Epidermal melanocyte (primary cell): ENCODE results near the gene RPL36A.
A peak's percentile ranks its signal among the peaks of the same experiment; 100 is the strongest.

Experiments
- DNase-seq: peaks from one replicate; pipeline ENCODE4 v3.0.0; 2011; ENCODE audit warnings: low spot score; ENCODE audit not compliant: insufficient read length

RPL36A gene

GRCh38 chrX:101393530-101394305, 2.9 kb downstream of the RPL36A start:
- DNase-seq: no peak

DNA sequence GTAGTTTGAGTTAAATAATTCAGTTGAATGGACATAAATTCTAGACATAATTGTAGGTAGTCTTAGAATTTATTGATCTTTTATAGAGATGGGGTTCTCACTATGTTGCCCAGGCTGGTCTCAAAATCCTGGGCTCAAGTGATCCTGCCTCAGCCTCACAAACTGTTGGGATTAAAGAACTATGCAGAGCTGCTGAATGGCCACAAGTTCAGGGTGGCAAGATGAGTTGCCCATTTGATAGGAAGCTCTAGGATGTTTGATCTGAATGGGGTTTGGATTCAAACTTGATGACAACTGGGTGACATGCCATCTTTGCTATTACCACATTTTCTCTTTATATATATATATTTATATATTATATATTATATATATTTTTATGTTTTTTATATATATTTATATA, 3.6 kb downstream of the RPL36A start:
- DNase-seq: no peak

DNA sequence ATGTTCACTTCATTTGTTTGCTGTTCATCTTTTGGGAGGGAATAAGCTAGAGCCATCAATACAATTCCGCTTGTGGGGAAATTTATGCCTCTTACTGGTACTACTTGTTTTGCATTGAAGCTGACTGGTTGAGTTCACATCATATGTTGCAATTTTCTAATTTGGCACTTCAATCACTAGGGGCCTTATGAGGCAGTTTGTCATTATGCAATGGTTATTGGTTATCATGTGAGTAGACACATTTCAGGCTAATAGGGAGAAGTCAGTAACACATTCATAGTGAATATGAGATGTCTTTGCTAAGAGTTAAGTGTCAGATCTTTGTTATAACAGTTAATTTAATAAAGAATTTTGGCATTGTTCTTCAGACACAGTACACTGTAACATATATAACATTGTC, 5.0 kb downstream of the RPL36A start:
- no peak for DNase-seq

DNA sequence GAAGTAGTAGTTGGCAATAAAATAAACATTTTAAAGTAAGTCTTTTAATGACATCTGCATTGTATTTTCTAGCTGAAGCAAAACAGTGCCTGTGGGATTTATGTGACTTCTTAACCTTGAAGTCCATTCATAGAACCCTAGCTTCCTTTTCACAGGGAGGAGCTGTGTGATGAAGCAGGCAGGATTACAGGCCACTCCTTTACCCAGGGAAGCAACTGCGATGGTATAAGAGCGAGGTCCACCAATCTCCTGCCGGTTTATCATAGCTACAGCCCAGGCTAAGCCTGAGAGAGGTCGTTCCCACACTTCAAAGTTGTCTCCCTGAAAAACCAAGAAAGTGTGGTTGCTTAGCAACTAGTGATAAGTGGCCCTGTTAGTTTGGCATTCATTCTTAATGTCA, 7.0 kb downstream of the RPL36A start:
- no peak for DNase-seq

DNA sequence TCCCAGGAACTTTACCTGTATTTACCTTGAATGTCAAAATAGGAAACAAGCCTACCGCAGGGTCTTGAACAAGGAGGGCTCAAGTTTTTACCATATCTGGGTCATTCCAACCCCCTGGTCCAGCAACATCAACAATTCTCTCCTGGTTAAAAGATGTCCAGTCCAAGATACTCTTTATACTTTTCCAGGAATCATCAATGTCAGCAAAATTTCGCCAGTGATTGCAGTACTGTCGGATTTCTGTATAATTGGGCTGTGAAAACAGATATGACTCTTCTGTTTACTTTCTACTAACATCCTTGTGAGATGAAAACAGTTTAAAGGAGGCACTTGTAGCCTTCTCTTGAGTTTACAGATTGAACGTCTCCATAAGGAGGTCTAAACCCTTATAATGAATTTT, 7.9 kb downstream of the RPL36A start:
- no peak for DNase-seq

GRCh38 chrX:101399825-101400224, 9.0 kb downstream of the RPL36A start:
- no peak for DNase-seq

DNA sequence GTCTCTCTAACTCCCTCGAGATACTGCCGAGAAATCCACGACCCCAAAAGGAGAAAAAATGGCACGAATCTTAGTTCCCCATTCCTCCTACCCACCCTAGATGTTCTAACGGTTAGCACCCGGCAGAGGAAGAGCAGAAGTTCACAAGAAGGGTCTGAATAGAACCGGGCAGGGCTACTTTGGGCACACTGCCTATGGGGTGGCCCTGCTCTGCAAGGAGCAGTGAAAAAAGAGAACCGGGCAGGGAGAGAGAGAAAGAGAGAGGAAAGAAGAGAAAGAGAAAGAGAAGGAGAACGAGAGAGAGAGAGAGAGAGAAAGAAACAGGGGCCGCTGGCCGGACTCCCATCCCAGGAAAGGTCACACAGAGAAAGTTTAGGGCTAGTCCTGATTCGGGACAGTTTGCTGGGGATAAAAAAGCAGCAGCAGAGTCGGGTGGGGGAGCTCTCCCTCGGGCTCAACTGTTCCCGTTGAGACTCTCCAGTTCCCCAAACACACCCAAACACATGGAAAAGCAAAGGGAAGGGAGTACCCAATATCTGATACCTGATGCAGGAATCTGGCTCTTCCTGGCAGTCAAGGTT, 16.4 kb downstream of the RPL36A start:
- DNase-seq: no peak

DNA sequence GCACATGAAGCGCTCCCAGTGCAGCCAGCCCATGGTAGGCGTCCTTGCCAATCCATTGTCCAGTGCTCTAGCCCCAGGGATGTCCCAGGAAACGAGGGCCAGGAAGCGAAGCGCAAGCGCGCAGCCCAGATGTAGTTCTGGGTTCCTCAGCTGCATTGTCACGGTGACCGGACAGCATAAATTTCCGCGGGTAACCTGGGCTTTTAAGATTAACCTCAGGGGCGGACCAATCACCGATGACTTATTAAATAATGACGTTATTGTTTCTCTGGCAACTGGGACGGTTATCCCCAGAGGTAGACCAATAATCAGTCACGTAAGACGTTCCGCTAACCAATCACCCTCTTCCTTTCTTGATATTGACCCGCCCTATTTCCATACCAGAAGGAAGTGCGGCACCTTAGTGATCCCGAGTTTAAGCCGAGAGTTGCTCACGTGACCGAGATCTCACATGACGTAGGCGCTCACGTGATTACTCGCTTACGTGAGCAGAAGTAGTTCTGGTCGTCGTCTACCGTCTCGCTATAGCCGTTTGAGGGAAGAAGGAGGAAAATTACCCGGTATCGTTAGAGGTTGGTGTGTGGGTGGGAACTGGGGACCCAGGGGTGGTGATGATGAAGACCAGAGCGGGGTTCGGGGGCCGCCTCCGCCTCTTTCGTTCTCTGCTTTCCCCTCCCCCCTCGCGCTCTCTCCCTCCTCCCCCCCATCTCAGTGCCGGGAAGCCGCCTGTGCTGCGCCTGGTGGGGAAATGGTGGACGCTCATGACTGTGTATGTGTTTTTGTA, 17.1 kb downstream of the RPL36A start, which contains the start of the genes GLA and HNRNPH2:
Gene GLA, minus strand, starts transcription at position 178 of the 784 bp plus-strand sequence. Its CDS starts 22 bp downstream, at position 156.
Gene HNRNPH2, plus strand, starts transcription at position 475 of the 784 bp plus-strand sequence. CDS start 3,767 bp downstream, outside the sequence.
- peak; percentile 63 for DNase-seq

- no peak for DNase-seq
Measured at GRCh38 chrX:101408532-101408841, 17.7 kb downstream of the RPL36A start.

DNA sequence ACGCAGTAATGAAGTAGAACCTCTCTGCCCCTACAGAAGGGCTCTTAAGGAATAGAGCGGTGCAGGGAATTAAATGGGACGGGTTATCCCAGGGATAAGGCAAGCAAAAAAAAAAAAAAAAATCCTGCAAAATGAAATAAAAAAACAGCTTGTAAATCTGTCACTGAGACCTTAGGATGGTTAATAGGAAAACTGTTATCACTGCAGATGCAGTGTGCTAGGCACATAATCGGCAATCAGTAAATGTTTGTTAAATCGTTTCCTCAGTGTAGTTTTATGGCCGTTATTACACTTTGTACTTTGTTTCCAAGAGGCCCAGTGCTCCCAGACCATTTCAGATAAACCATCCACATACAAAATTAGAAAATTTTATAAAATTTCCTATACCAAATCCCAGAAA, 18.2 kb downstream of the RPL36A start:
- DNase-seq: no peak

- no peak for DNase-seq
Measured at GRCh38 chrX:101410461-101410860, 19.6 kb downstream of the RPL36A start.

DNA sequence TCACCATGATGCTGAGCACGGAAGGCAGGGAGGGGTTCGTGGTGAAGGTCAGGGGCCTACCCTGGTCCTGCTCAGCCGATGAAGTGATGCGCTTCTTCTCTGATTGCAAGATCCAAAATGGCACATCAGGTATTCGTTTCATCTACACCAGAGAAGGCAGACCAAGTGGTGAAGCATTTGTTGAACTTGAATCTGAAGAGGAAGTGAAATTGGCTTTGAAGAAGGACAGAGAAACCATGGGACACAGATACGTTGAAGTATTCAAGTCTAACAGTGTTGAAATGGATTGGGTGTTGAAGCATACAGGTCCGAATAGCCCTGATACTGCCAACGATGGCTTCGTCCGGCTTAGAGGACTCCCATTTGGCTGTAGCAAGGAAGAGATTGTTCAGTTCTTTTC, 21.2 kb downstream of the RPL36A start:
- DNase-seq: no peak

- DNase-seq: peak; percentile 26
Measured at GRCh38 chrX:101415180-101416145, 24.7 kb downstream of the RPL36A start.

- DNase-seq: no peak
Measured at GRCh38 chrX:101416691-101417090, 25.9 kb downstream of the RPL36A start.

DNA sequence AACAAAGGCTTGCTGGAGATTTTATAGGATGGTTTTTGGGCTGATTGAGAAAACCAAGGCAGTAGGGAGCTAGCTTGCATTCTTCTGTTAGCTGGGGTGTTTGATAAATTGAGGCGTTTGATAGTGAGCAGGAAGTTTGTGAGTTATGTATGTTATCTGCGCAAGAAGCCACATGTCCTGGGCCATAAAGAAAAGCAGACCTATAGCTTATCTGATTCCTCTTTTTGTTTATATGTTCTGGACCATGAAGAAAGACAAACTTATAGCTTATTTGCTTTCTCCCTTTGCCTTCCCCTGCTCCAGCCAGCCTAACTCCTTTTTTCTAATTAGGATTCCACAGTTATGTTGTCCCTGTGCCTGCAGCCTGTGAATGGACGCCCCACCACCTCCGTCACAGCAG, 26.4 kb downstream of the RPL36A start:
- DNase-seq: no peak

GRCh38 chrX:101417981-101418841, 27.4 kb downstream of the RPL36A start:
- no peak for DNase-seq

DNA sequence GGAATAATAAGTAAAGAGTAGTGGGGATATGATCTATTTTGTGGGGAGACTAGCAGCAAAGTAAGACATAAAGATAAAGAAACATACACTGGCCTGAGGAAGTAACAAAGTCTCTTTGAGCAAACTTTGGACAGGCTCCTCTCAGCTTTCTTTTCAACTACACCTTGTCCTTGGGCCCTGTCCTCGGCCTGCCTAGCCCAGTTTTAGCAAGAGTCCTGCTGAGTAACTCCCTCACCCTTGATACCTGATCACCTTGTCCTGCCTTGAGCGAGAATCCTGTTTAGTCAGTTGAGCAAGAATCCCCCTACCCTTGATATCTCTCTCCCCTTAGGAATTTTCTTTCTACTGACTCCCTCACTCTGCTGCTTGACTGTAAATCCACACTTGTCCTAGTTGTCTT, 28.7 kb downstream of the RPL36A start:
- no peak for DNase-seq

GRCh38 chrX:101427954-101428353, 37.1 kb downstream of the RPL36A start:
- DNase-seq: no peak

- DNase-seq: peak; percentile 17
Measured at GRCh38 chrX:101429934-101430333, 39.1 kb downstream of the RPL36A start.

GRCh38 chrX:101430457-101431078, 39.8 kb downstream of the RPL36A start:
- no peak for DNase-seq
